PC-9 (cell line): Measurements from ENCODE around the gene XXYLT1.

ENCODE experiments used
- EZH2 ChIP-seq: fragments of 200-600 bp; sonication (generic); IDR thresholded peaks from 2 replicates; pipeline ENCODE4 v1.8.0; 2017; ENCODE audit warnings: antibody characterized with exemption, low read depth
- TF ChIP-seq, protein P1 (sequence below): fragments of 200-600 bp; sonication (generic); conservative IDR thresholded peaks from 2 replicates; pipeline ENCODE4 v1.6.1; 2017; ENCODE audit warnings: mixed run types, antibody characterized with exemption, mild to moderate bottlenecking, moderate library complexity

DNA sequence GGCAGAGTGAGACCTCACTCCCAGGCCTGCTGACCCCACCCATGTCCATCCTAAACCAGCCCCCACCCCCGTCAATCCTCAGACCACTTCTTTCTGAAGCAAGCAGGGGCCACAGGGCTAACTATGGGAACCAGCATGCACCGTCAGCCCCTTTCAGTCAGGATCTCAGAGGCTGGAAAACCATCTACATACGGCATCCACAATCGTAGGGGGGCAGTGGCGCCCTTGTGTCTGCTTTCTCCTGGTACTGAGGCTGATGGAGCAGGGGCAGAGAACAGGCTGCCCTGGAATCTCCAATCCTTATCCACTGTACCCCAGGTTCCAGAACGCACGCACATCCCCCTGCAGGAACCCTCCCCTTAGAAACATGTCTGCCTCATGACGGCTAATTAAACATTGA, 56.6 kb downstream of the XXYLT1 start:
- TF ChIP-seq, protein P1, sequence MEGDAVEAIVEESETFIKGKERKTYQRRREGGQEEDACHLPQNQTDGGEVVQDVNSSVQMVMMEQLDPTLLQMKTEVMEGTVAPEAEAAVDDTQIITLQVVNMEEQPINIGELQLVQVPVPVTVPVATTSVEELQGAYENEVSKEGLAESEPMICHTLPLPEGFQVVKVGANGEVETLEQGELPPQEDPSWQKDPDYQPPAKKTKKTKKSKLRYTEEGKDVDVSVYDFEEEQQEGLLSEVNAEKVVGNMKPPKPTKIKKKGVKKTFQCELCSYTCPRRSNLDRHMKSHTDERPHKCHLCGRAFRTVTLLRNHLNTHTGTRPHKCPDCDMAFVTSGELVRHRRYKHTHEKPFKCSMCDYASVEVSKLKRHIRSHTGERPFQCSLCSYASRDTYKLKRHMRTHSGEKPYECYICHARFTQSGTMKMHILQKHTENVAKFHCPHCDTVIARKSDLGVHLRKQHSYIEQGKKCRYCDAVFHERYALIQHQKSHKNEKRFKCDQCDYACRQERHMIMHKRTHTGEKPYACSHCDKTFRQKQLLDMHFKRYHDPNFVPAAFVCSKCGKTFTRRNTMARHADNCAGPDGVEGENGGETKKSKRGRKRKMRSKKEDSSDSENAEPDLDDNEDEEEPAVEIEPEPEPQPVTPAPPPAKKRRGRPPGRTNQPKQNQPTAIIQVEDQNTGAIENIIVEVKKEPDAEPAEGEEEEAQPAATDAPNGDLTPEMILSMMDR: no peak
- TF ChIP-seq EZH2: no peak
